ENCODE measurements around the gene CCDC187. TPM values are rescaled to one million over a fixed set of nuclear protein-coding genes. Genes with fewer than 3 reads are reported as not detected.
"Not testable (repeated sequence)": the region's sequence is repeated elsewhere in the genome, so short reads cannot be mapped to it uniquely, and the experiment has no call there.

The CCDC187 gene
- total RNA-seq, 1 donor from 2014 or later, result 1.4 TPM

DNA sequence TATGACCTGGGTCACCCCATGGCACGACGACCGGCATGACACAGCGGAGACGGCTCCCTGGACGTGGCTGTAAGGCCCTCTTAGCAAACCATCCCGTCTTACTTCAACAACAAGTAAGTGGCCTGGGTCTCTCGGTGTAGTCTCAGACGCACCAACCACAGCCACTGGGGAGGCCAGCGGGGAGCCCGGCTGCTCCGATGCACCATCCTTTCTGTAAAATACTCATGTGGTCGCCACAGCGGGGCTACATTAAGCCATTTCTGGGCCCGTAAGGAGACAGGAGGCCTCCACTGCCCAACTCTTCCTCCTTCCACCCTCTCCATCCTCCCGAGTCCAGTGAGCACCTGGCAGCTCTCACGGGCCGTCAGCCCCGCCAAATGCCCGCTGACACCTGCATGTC is 63.0 kb downstream of the CCDC187 start:
- Mint-ChIP-seq H3K36me3 (ENCODE audit: insufficient read depth) (no peaks in the 10 kb centered on the region), H3K27ac (no peak overlapping the region), H3K27me3 (no peaks in the 10 kb centered on the region), H3K9me3 (ENCODE audit: low read depth) (no peaks in the 10 kb centered on the region), H3K4me3 (ENCODE audit: low read depth) (no peak overlapping the region), H3K4me1 (ENCODE audit: low read depth) (peaks cover 15% of the 10 kb centered on the region)
- DNase-seq (ENCODE audit: low spot score, unreplicated experiment), result no peak
- no peak for TF ChIP-seq CTCF (IDR thresholded peaks at IDR 0.05; ENCODE audit: unreplicated experiment)

DNA sequence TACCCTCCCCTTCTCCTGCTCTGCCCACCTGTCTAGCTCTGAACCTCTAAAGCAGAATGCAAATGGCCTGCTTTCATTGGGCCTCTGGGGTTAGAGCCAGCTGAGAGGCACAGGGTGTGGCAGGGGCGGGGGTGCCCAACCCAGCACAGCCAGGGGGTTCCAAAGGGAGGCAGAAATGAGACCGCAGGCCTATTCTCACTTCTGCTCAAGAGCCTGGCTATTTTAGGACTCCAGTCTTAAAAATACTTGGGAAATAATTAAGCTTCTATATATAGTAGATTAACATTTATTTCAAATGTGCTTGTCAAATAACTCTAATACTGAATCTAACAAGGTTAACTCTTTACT is 63.9 kb downstream of the CCDC187 start:
- Mint-ChIP-seq H3K4me3 (ENCODE audit: low read depth) (no peak overlapping the region), H3K27ac (no peak overlapping the region), H3K9me3 (ENCODE audit: low read depth) (no peaks in the 10 kb centered on the region), H3K36me3 (ENCODE audit: insufficient read depth) (peaks cover 1% of the 10 kb centered on the region), H3K4me1 (ENCODE audit: low read depth) (peaks cover 13% of the 10 kb centered on the region), H3K27me3 (no peaks in the 10 kb centered on the region)
- no peak for DNase-seq (ENCODE audit: low spot score, unreplicated experiment)
- TF ChIP-seq CTCF (IDR thresholded peaks at IDR 0.05; ENCODE audit: unreplicated experiment), result no peak

GRCh38 chr9:136239135-136239982 is 64.5 kb downstream of the CCDC187 start:
- Mint-ChIP-seq H3K36me3 (ENCODE audit: insufficient read depth) (peaks cover 3% of the 10 kb centered on the region), H3K4me1 (ENCODE audit: low read depth) (peaks cover 7% of the 10 kb centered on the region), H3K27me3 (no peaks in the 10 kb centered on the region), H3K9me3 (ENCODE audit: low read depth) (no peaks in the 10 kb centered on the region), H3K27ac (peak overlapping the region; percentile 59), H3K4me3 (ENCODE audit: low read depth) (no peak overlapping the region)
- TF ChIP-seq CTCF (IDR thresholded peaks at IDR 0.05; ENCODE audit: unreplicated experiment), result no peak
- no peak for DNase-seq (ENCODE audit: low spot score, unreplicated experiment)

DNA sequence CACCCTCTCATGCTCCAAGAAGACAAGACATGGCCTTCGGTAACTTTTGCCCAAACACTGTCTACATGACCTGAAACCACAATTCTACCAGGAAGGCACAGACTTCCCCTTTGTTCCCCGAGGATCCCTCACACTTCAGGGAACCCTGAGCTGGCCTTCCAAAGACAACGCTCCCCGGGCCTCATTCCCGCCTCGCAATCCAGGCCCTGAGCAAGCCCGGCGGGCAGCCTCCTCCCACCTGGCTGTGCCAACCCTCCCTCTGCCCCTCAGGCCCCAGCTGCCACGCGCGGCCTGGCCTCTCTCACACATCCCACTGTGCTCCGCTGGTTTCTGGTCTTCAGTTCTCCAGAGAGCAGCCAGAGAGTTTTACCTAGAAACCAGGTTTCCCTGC is 65.6 kb downstream of the CCDC187 start:
- TF ChIP-seq CTCF (IDR thresholded peaks at IDR 0.05; ENCODE audit: unreplicated experiment), result no peak
- H3K27ac Mint-ChIP-seq, result peak overlapping the region; percentile 24
- H3K4me1 Mint-ChIP-seq (ENCODE audit: low read depth), result peaks cover 1% of the 10 kb centered on the region
- no peak overlapping the region for H3K4me3 Mint-ChIP-seq (ENCODE audit: low read depth)
- H3K9me3 Mint-ChIP-seq (ENCODE audit: low read depth), result no peaks in the 10 kb centered on the region
- H3K27me3 Mint-ChIP-seq, result no peaks in the 10 kb centered on the region
- H3K36me3 Mint-ChIP-seq (ENCODE audit: insufficient read depth), result peaks cover 6% of the 10 kb centered on the region
- no peak for DNase-seq (ENCODE audit: low spot score, unreplicated experiment)

- Mint-ChIP-seq H3K4me1 (ENCODE audit: low read depth) (peaks cover 1% of the 10 kb centered on the region), H3K9me3 (ENCODE audit: low read depth) (no peaks in the 10 kb centered on the region), H3K27ac (peak overlapping the region; percentile 16), H3K4me3 (ENCODE audit: low read depth) (no peak overlapping the region), H3K36me3 (ENCODE audit: insufficient read depth) (peaks cover 7% of the 10 kb centered on the region), H3K27me3 (no peaks in the 10 kb centered on the region)
- TF ChIP-seq CTCF (IDR thresholded peaks at IDR 0.05; ENCODE audit: unreplicated experiment), result no peak
- no peak for DNase-seq (ENCODE audit: low spot score, unreplicated experiment)
Measured at GRCh38 chr9:136237486-136238341, 66.2 kb downstream of the CCDC187 start.

DNA sequence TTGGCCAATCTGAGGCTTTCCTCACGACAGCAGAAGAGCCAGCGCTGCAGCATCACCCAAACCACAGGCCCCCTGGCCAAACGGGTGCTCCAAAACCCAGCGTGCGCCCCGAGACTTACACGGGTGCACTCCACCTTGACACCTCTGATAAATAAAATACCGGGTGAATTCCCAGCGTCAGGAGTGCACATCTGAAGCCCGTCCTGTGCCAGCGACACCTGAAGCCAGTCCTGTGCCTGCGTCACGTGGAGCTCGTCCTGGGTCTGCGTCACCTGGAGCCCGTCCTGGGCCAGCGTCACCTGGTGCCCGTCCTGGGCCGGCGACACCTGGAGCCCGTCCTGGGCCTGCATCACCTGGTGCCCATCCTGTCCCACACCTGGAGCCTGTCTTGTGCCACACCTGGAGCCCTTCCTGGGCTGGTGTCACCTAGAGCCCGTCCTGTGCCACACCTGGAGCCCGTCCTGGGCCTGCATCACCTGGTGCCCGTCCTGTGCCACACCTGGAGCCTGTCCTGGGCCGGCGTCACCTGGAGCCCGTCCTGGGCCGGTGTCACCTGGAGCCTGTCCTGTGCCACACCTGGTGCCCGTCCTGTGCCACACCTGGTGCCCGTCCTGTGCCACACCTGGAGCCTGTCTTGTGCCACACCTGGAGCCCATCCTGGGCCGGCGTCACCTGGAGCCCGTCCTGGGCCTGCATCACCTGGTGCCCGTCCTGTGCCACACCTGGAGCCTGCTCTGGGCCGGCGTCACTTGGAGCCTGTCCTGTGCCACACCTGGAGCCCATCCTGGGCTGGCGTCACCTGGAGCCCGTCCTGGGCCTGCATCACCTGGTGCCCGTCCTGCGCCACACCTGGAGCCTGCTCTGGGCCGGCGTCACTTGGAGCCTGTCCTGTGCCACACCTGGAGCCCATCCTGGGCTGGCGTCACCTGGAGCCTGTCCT is 67.2 kb downstream of the CCDC187 start:
- H3K4me3 Mint-ChIP-seq (ENCODE audit: low read depth); H3K27me3 Mint-ChIP-seq; H3K4me1 Mint-ChIP-seq (ENCODE audit: low read depth); H3K27ac Mint-ChIP-seq; H3K9me3 Mint-ChIP-seq (ENCODE audit: low read depth); DNase-seq (ENCODE audit: low spot score, unreplicated experiment); H3K36me3 Mint-ChIP-seq (ENCODE audit: insufficient read depth): not testable (repeated sequence)
